BJ (cell line): ENCODE results near the gene EMX1. TPM values are rescaled to one million over a fixed set of nuclear protein-coding genes. Genes with fewer than 3 reads are reported as not detected.

ENCODE experiments used
- CTCF ChIA-PET: fragments of 350-600 bp; formaldehyde crosslinking; extraction: SDS; loops from one replicate; lab custom pipeline; 2021; ENCODE audit warnings: antibody characterized with exemption, inconsistent platforms; lab: Yijun Ruan, JAX
- POLR2A ChIA-PET: fragments of 300-600 bp; sonication (Branson Sonifier 250); formaldehyde crosslinking; extraction: SDS; loops from one replicate; lab custom pipeline; 2021; ENCODE audit warnings: antibody characterized with exemption; lab: Charles Lee
- DNase-seq: peaks from one replicate; pipeline ENCODE4 v3.0.0-alpha.2; 2011; ENCODE audit warnings: low read depth
- H3K27me3 ChIP-seq: 2 replicates; pipeline ENCODE4 v1.6.0; 2011; ENCODE audit warnings: low read length; ENCODE audit not compliant: control insufficient read depth, insufficient read depth
- H3K36me3 ChIP-seq: 2 replicates; pipeline ENCODE4 v1.5.1; 2011; ENCODE audit warnings: low read length; ENCODE audit not compliant: control insufficient read depth, insufficient read depth
- H3K4me3 ChIP-seq: 2 replicates; pipeline ENCODE4 v1.5.1; 2011; ENCODE audit warnings: low read depth, mild to moderate bottlenecking, control low read depth, low read length
- polyA plus RNA-seq: library from polyadenylated mRNA; depleted of rRNA; stranded (reverse); fragments of >200 nt; gene quantifications from 2 replicates; pipeline ENCODE4 v1.2.3, GENCODE V29; 2011; rRNA removed
- TF ChIP-seq, protein P1 (sequence below): IDR thresholded peaks from 2 replicates; pipeline ENCODE4 v1.5.1; 2011; ENCODE audit warnings: low read depth, mild to moderate bottlenecking, control low read depth, inconsistent platforms, low read length, moderate library complexity; ENCODE audit not compliant: insufficient read depth

The EMX1 gene
- polyA plus RNA-seq, 1 experiment = not detected

DNA sequence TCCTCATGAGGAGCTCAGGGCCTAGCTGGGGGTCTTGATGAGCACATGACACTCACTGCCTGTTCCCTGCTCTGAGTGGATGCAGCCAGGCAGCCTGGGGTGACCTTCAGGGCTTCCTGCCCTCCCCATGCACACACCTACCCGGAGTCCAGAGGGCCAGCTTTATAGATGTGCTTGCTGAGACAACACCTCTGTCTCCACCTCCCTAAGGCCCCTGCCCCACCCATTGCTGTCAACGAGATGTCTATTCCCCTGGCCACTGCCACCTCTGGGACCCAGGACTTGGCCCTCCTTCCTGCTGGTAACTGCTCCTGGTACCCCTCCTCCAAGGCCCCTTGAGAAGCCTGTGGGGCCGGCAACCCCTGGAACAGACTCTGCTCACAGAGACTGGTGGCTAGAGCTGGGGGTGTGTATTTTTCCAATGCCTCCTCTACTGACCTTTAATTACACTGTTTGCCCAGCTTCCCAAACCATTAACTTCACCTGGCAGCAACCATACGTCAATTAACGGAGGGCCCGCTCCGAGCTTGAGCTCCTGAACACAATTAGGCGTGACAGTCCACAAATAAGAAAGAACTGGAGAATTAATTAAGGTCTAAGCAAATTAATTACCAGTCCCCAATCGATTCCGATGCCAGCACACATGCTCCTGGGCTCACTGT lies 66.3 kb downstream of the EMX1 start:
- no peak for DNase-seq
- Histone ChIP-seq H3K36me3 (no peaks in the 10 kb centered on the region; the same call in 1 of the 2 replicates), H3K4me3 (no peak overlapping the region), H3K27me3 (no peaks in the 10 kb centered on the region)
- CTCF ChIA-PET = interaction anchor here (0.6 to 2.5 kb wide), 5 partner anchors 8 to 90 kb away, joined by 3 to 20 read pairs (median 4); no protein-coding TSS in a partner anchor
- POLR2A ChIA-PET = no interaction called here
- TF ChIP-seq, protein P1, sequence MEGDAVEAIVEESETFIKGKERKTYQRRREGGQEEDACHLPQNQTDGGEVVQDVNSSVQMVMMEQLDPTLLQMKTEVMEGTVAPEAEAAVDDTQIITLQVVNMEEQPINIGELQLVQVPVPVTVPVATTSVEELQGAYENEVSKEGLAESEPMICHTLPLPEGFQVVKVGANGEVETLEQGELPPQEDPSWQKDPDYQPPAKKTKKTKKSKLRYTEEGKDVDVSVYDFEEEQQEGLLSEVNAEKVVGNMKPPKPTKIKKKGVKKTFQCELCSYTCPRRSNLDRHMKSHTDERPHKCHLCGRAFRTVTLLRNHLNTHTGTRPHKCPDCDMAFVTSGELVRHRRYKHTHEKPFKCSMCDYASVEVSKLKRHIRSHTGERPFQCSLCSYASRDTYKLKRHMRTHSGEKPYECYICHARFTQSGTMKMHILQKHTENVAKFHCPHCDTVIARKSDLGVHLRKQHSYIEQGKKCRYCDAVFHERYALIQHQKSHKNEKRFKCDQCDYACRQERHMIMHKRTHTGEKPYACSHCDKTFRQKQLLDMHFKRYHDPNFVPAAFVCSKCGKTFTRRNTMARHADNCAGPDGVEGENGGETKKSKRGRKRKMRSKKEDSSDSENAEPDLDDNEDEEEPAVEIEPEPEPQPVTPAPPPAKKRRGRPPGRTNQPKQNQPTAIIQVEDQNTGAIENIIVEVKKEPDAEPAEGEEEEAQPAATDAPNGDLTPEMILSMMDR = no peak

DNA sequence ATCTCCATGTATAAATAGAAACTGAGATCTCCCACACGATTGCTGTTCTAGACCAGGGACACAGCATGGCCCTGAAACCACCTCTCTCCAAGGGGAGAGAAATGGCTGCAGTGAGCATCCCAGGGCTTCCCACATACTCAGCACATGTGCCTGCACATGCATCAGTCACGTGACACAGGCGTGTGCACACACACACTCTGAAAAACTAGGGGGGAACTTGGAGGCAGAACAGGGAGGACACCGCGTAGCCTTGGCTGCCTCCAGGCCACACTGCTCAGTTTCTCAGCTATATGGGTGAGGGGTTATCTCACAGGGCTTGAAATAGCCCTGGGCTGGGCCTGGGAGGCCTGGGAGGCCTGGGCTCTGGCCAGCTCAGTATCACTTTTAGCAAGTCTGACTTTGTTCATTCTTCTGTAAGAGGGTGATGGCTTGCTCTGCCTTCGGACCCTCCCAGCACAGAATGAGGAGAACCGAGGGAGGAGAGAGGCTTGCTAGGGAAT lies 66.9 kb downstream of the EMX1 start:
- POLR2A ChIA-PET = no interaction called here

More for the DNA sequence above, 66.9 kb downstream of the EMX1 start:
- H3K4me3 ChIP-seq = no peak overlapping the region
- DNase-seq = no peak
- CTCF ChIA-PET = interaction anchor here (1.0 to 2.5 kb wide), 5 partner anchors 8 to 180 kb away, joined by 3 to 20 read pairs (median 4); no protein-coding TSS in a partner anchor
- H3K27me3 ChIP-seq = no peaks in the 10 kb centered on the region
- TF ChIP-seq, protein P1 = no peak
- no peaks in the 10 kb centered on the region; the same call in 1 of the 2 replicates for H3K36me3 ChIP-seq

Other genes with a start within 250 kb of the EMX1 start
- 15.5 and 19.5 TPM in 2 replicates for gene EXOC6B, start 91.5 kb upstream of the EMX1 start, polyA plus RNA-seq
- 14.9 and 22.9 TPM in 2 replicates for gene SPR, start 30.1 kb upstream of the EMX1 start, polyA plus RNA-seq
- gene SFXN5, start 154.2 kb downstream of the EMX1 start, polyA plus RNA-seq = 10.8 and 11.5 TPM in 2 replicates
- 42.5 and 52.0 TPM in 2 replicates for gene RAB11FIP5, start 195.4 kb downstream of the EMX1 start, polyA plus RNA-seq